SK-N-MC (cell line): Measurements from ENCODE around the gene ARPP21.

Source experiments
- DNase-seq: peaks from one replicate; pipeline ENCODE4 v3.0.0-alpha.2; 2011; ENCODE audit warnings: low read depth, low spot score
- H3K27ac ChIP-seq: fragments of 200-600 bp; sonication (generic); 2 replicates; pipeline ENCODE4 v1.5.1; 2016; ENCODE audit warnings: mixed run types
- H3K36me3 ChIP-seq: fragments of 200-600 bp; sonication (generic); 2 replicates; pipeline ENCODE4 v1.6.1; 2017; ENCODE audit warnings: antibody characterized with exemption, low read length, mixed read lengths; ENCODE audit not compliant: insufficient read depth
- H3K4me3 ChIP-seq: fragments of 200-600 bp; sonication (generic); 2 replicates; pipeline ENCODE4 v1.5.1; 2016
- H3K9ac ChIP-seq: fragments of 200-600 bp; sonication (generic); 2 replicates; pipeline ENCODE4 v1.8.0; 2017; ENCODE audit warnings: mixed run types, mixed read lengths; ENCODE audit not compliant: insufficient read length
- H3K9me3 ChIP-seq: fragments of 200-600 bp; sonication (generic); 2 replicates; pipeline ENCODE4 v1.6.1; 2017; ENCODE audit warnings: low read depth, mild to moderate bottlenecking, antibody characterized with exemption, low read length, moderate library complexity, mixed read lengths
- EZH2 ChIP-seq: fragments of 200-600 bp; sonication (generic); IDR thresholded peaks from one replicate; pipeline ENCODE4 v1.6.1; 2017; ENCODE audit warnings: antibody characterized with exemption
- FOXP2 ChIP-seq: optimal IDR thresholded peaks from 2 replicates; pipeline ENCODE3; 2011; ENCODE audit warnings: mild to moderate bottlenecking, moderate library complexity; ENCODE audit not compliant: insufficient read depth; ENCODE audit errors: extremely low read length, control extremely low read depth
- POLR2AphosphoS5 ChIP-seq: IDR thresholded peaks from 2 replicates; pipeline ENCODE4 v1.6.1; 2012; ENCODE audit warnings: mild to moderate bottlenecking, low read depth, low read length, borderline replicate concordance

Gene ARPP21

DNA sequence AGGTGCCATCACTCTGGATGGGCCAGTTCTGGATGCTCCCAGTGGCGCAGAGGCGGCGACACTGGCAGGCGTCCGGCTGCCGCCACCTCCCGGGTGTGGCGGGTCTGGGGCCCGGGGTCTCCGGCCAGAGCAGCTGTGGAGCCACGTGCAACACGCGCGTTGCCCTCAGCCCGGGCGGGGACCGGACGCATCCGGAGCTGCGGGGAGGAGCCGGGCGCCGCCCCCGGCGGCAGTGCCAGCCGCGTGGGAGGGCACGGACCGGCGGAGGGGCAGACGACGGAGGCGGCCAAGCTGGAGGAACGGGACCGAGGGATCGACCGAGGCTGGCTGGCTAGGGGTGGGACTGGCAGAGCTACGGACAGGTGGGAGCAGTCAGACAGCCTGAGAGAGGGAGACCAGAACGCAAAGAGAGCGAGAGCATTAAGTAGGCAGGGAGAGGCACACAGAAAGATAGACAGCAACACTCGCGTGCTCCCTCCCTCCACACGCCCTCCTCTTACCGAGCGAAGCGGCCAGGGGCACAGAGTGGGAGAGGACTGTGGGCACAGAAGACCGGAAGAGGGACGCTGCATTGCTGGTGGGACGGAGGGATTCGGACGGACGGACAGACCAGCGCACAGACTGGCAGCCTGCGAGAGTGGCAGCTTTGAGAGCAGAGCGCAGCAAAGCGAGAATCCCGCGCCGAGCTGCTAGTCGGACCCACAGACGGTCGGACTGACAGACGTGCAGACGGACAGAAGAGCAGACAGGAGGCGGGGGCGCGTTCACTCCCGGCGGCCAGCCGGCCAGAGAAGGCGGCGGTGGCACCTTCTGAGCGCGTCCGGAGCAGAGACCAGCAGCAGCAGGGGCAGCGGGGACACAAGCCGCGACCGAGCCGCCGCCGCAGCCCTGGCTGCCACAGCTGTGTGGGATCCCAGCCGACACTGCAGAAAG is at the start of gene ARPP21:
Gene ARPP21, plus strand, starts transcription at position 272 of the 933 bp plus-strand sequence. CDS start 42,227 bp downstream, outside the sequence.
- Histone ChIP-seq H3K4me3 (peak within 1 kb of the TSS; percentile 87), H3K9me3 (no peaks in the 10 kb centered on the region), H3K9ac (peak within 1 kb of the TSS; percentile 71), H3K36me3 (no peaks in the 10 kb centered on the region), H3K27ac (no peak within 1 kb of the TSS)
- DNase-seq, result no peak
- TF ChIP-seq EZH2, result no peak
- no peak for TF ChIP-seq POLR2AphosphoS5
- no peak for TF ChIP-seq FOXP2

DNA sequence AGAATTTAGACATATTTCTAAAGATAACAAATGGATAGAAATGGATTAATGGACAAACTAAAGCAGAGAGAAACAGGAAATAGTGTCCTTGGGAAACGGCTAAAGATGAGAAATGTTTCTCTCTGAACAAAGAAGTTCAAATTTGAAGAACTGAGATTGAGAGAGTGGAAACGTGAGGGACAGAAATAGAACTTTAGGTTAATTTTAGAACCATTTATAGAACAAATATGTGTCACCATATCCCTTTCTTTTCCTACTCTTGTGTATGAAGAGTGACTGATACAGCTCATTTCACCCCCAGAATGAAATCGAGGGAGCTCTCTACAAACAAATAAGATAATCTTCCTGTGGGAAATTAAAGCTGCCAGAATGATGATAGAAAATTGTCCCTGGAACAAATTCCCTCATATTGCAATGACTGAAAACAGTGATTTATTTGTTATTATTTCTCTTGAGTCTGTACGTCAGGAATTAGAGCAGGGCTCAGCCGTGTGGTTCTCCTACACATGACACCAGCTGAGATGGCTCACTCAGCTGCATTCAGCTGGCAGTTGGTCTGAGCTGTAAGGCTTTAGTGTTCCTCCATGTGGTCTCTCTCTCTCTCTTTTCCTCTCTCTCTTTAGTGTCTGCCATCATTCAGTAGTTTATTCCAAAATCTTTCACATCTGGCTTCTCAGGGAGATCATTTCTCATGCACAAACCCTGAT is 46.6 kb upstream of the ARPP21 start:
- Histone ChIP-seq H3K36me3 (no peaks in the 10 kb centered on the region), H3K9me3 (no peaks in the 10 kb centered on the region), H3K9ac (no peak overlapping the region), H3K4me3 (no peak overlapping the region), H3K27ac (no peak overlapping the region)
- no peak for DNase-seq
- TF ChIP-seq EZH2, result no peak
- no peak for TF ChIP-seq FOXP2

DNA sequence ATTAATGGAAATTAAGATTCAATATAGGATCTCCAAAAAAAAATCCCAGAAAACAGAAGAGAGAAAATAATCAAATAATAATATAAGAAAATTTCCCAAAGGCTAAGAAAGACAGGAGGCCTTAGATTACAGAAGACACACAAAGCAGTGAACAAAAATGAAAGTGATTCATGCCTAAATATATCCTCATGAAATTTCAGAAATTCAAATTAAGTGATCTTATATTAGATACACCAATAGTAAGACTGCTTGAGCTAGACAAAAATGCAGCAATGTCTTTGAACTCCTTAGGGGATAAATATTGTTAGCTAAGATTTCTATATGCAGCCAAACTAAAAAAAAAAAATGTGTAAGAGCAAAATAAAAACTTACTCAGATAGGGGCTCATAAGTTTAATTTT is 44.6 kb upstream of the ARPP21 start:
- H3K9me3 ChIP-seq, result no peaks in the 10 kb centered on the region
- H3K27ac ChIP-seq, result no peak overlapping the region
- TF ChIP-seq POLR2AphosphoS5 (no peak), EZH2 (no peak), FOXP2 (no peak)
- H3K4me3 ChIP-seq, result no peak overlapping the region
- H3K9ac ChIP-seq, result no peak overlapping the region
- no peak for DNase-seq
- no peaks in the 10 kb centered on the region for H3K36me3 ChIP-seq

DNA sequence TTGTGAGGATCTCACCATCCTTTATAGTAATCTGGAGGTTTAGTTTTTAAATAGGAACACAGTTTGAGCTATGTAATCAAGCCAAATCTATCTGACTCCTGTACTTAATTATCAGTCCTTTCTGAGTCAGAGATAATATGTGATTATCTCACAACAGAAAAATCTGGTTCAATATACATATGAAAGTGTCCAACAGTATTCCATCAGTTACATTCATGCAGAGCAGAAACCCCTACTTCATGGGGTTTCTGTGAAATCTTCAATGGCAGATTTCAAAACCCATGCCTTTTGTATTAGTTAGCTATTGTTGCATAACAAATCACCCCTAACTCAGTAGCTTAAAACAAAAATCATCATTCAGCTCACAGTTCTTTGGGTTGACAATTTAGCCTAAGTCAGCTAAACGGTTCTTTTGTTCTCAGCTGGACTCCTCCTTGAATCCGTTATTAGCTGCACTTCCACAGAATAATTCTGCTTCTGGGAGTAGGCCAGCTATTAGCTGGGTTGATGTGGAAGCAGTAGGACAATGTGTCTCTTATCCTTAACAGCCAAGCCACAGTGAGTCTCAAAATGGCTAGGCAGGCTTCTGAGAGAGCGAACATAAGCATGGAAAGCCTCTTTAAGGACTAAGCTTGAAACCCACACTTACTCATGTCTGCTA is 42.9 kb upstream of the ARPP21 start:
- Histone ChIP-seq H3K27ac (no peak overlapping the region), H3K9me3 (no peaks in the 10 kb centered on the region), H3K9ac (no peak overlapping the region), H3K36me3 (no peaks in the 10 kb centered on the region), H3K4me3 (no peak overlapping the region)
- no peak for TF ChIP-seq POLR2AphosphoS5
- no peak for TF ChIP-seq EZH2
- TF ChIP-seq FOXP2, result no peak
- no peak for DNase-seq

DNA sequence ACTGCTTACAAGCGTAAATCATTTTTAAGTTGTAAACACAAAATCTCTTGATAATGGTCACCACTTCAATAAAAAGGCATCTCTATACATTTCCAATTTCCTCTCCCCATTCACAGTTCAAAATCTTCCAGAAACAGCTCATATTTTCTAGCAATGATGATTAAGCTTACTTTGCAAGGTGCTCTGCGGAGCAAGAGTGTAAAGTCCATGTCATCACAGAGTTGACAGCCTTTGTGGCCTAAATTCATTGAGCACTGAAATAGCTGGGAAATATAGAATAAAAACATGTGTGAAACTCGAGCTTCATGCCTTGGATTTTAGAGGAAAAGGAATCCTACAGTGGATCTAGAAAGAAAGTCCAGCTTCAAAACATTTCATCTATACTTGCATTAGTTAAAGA is 41.8 kb upstream of the ARPP21 start:
- H3K36me3 ChIP-seq, result no peaks in the 10 kb centered on the region
- no peaks in the 10 kb centered on the region for H3K9me3 ChIP-seq
- H3K27ac ChIP-seq, result no peak overlapping the region
- H3K4me3 ChIP-seq, result no peak overlapping the region
- no peak for TF ChIP-seq EZH2
- DNase-seq, result no peak
- H3K9ac ChIP-seq, result no peak overlapping the region

DNA sequence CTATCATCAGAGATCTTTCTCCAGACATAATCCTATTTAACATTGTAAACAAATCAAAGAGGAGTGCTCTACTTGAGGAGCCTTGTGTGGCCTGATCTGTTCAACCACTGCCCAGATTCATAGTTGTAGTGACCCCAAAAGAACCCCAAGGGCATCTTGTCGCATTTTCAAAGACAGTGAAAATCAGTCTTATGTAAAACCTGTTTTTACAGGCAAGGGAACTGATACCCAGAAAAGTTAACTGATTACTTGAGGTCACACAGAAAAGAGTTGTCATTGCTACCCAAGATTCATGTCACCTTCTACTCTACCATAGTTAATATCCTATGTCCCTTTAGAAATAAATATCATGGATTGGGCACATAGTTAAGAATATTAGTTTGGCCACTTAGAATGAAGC is 40.5 kb upstream of the ARPP21 start:
- DNase-seq, result no peak
- H3K36me3 ChIP-seq, result no peaks in the 10 kb centered on the region
- H3K9ac ChIP-seq, result no peak overlapping the region
- no peaks in the 10 kb centered on the region for H3K9me3 ChIP-seq
- H3K27ac ChIP-seq, result no peak overlapping the region
- no peak overlapping the region for H3K4me3 ChIP-seq
- no peak for TF ChIP-seq FOXP2
- no peak for TF ChIP-seq EZH2
- no peak for TF ChIP-seq POLR2AphosphoS5

DNA sequence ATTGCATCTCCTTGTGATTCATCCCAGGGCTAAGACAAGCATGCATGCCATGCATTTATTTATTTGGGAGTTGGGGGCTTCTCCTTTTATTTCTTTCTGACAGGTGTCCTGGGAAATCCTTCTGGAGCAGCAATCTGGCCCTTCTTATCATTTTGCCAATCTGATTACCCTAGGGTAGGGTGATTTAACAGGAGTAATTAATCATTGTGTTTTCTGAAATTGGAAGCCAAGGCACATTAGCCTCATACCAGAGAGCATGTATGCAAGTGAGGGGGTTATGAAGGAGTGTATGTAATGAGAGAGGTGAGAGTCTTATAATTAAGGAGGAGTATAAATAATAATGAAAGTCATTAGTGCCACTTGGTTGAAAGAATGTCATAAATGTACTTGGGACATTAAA is 37.4 kb upstream of the ARPP21 start:
- H3K27ac ChIP-seq, result no peak overlapping the region
- no peak for DNase-seq
- no peak overlapping the region for H3K9ac ChIP-seq
- H3K4me3 ChIP-seq, result no peak overlapping the region
- no peaks in the 10 kb centered on the region for H3K36me3 ChIP-seq
- no peak for TF ChIP-seq EZH2
- TF ChIP-seq POLR2AphosphoS5, result no peak
- no peak for TF ChIP-seq FOXP2
- no peaks in the 10 kb centered on the region for H3K9me3 ChIP-seq

DNA sequence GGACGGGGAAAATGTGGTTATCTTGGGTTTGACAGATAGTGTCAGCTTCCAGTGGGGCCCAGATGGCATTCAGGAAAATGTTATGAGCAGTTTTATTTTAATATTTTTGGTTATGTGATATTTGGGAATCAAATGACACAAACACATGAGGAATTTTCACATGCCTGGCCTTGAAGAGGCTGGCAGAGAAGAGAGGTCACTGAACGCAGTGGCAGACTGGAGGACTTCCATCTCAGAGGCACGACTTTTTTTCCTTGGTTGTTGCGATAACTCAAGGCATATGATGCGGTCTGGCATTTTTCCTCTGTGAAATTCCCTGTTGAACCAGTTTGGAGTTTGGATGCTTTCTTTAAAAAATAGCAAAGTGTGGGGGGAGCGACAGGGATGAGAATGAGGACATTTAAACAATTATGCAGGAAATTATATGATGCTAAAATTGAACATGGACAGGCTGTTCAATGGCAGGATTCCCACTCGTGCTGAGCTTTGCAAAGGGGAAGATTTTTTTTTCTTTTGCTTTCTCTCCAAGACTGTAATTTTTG is 36.9 kb upstream of the ARPP21 start:
- TF ChIP-seq EZH2 (no peak), POLR2AphosphoS5 (no peak), FOXP2 (no peak)
- H3K9me3 ChIP-seq, result no peaks in the 10 kb centered on the region
- no peak for DNase-seq

More for the DNA sequence above, 36.9 kb upstream of the ARPP21 start:
- Histone ChIP-seq H3K27ac (no peak overlapping the region), H3K9ac (no peak overlapping the region), H3K36me3 (no peaks in the 10 kb centered on the region), H3K4me3 (no peak overlapping the region)
